T-cell (primary cell): ENCODE measurements around the gene RAET1L. TPM values are rescaled to one million over a fixed set of nuclear protein-coding genes. Genes with fewer than 3 reads are reported as not detected.
"Not testable (repeated sequence)": the region's sequence is repeated elsewhere in the genome, so short reads cannot be mapped to it uniquely, and the experiment has no call there.

ENCODE experiments used
- ATAC-seq, 4 experiments: fragments of 200-7000 bp in 3 of 4; fragments of 150-1000 bp in 1 of 4; cut with Tn5 transposase; replicated peaks in 1 of 4; 1 replicate in 3 of 4; 2 replicates in 1 of 4; pipeline ENCODE4 v1.10.0; 2021; ENCODE audit warnings: moderate library complexity in 3 of 4, mild to moderate bottlenecking in 2 of 4, moderate number of reproducible peaks in 1 of 4
- CTCF ChIA-PET, 2 donors: fragments of 300-600 bp; sonication (Branson Sonifier 250); formaldehyde crosslinking; loops; one replicate each; lab custom pipeline; 2022; ENCODE audit warnings: antibody characterized with exemption in 2 of 2; lab: Charles Lee
- POLR2A ChIA-PET, 2 donors: fragments of 300-600 bp; sonication (Branson Sonifier 250); formaldehyde crosslinking; loops; one replicate each; lab custom pipeline; 2022; ENCODE audit warnings: antibody characterized with exemption in 2 of 2; lab: Charles Lee
- DNase-seq, 35 experiments: peaks; one replicate each; pipeline versions ENCODE4 v3.0.0 to v3.0.0-alpha.2; 2013 to 2023
- H3K27ac ChIP-seq: one replicate; pipeline ENCODE4 v1.5.1; 2013; ENCODE audit warnings: low read length
- H3K27me3 ChIP-seq, 2 experiments: replicated peaks in 1 of 2; 1 replicate in 1 of 2; 2 replicates in 1 of 2; pipeline versions ENCODE4 v1.6.1 to v1.7.0; 2013; ENCODE audit warnings: low read length in 1 of 2, mixed read lengths in 1 of 2; ENCODE audit not compliant: control insufficient read depth in 2 of 2, insufficient read depth in 2 of 2; ENCODE audit errors: extremely low read depth in 1 of 2
- H3K36me3 ChIP-seq, 2 donors: 1 replicate in 1 of 2; 2 replicates in 1 of 2; pipeline versions ENCODE4 v1.6.1 to v1.7.0; 2013; ENCODE audit warnings: low read length in 1 of 2; ENCODE audit not compliant: control insufficient read depth in 2 of 2, insufficient read depth in 1 of 2; ENCODE audit errors: extremely low read depth in 1 of 2
- H3K4me1 ChIP-seq, 2 experiments: 1 replicate in 1 of 2; 2 replicates in 1 of 2; pipeline versions ENCODE4 v1.6.1 to v1.7.0; 2013; ENCODE audit warnings: low read length in 2 of 2, mixed read lengths in 1 of 2; ENCODE audit not compliant: insufficient read depth in 2 of 2, control insufficient read depth in 1 of 2; ENCODE audit errors: extremely low read depth in 1 of 2
- H3K4me3 ChIP-seq, 2 donors: 1 replicate in 1 of 2; 2 replicates in 1 of 2; pipeline versions ENCODE4 v1.5.1 to v1.7.0; 2013; ENCODE audit warnings: mild to moderate bottlenecking in 2 of 2, low read length in 1 of 2, moderate library complexity in 1 of 2; ENCODE audit not compliant: control insufficient read depth in 1 of 2; ENCODE audit errors: extremely low read depth in 1 of 2
- H3K9me3 ChIP-seq: 2 replicates; pipeline ENCODE4 v1.7.0; 2013
- H3K27ac Mint-ChIP-seq, 2 donors: one replicate each; pipeline ENCODE4 v1.8.0; 2020 to 2021; ENCODE audit warnings: mild to moderate bottlenecking in 2 of 2, mixed read lengths in 2 of 2
- H3K27me3 Mint-ChIP-seq, 2 donors: one replicate each; pipeline ENCODE4 v1.8.0; 2021 to 2022; ENCODE audit warnings: mixed read lengths in 2 of 2
- H3K36me3 Mint-ChIP-seq: one replicate; pipeline ENCODE4 v1.8.0; 2021; ENCODE audit warnings: mixed read lengths
- H3K4me1 Mint-ChIP-seq, 3 donors: one replicate each; pipeline ENCODE4 v1.8.0; 2020 to 2022; ENCODE audit warnings: mixed read lengths in 3 of 3, mild to moderate bottlenecking in 1 of 3
- H3K4me3 Mint-ChIP-seq, 3 donors: one replicate each; pipeline ENCODE4 v1.8.0; 2020 to 2022; ENCODE audit warnings: mild to moderate bottlenecking in 3 of 3, mixed read lengths in 3 of 3, moderate library complexity in 3 of 3
- H3K9me3 Mint-ChIP-seq, 3 donors: one replicate each; pipeline ENCODE4 v1.8.0; 2020 to 2022; ENCODE audit warnings: mixed read lengths in 3 of 3
- whole genome bisulfite sequencing: methylation state at CpG from one replicate; pipeline ENCODE4 v1.1.5; 2013; ENCODE audit warnings: missing lambda C conversion rate; ENCODE audit not compliant: insufficient coverage; 5-methylcytosine and 5-hydroxymethylcytosine counted together
- total RNA-seq, 35 experiments: library from RNA in 6 of 35; stranded (reverse) in 6 of 35; fragments of 120-200 nt in 1 of 35; gene quantifications; one replicate each; pipeline versions ENCODE4 v1.2.1 to v1.2.4 and lab custom pipeline; 2013 to 2026

Gene RAET1L
- total RNA-seq, 5 donors from 2014 or later (not counting 1 experiment from before 2014, with no cell fraction given), result not detected

DNA sequence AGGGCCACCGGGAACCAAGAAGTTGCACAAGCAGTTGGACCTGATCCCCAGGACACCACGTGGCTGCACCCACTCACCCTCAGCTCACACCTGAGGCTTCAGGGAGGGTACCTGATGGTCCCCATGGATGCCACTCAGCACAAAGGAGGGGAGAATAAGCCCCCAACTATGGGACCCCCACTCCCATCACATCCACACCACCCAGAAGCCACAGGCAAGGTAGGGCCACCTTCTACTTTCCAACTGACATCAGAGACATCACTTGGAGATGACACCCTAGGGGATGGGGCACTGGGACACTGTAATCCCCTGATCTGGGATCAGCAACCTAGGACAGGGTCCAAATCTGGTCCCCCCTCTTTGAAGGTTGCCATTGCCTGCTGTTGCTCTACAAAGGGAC is 1.3 kb downstream of the RAET1L start:
- Mint-ChIP-seq H3K27me3 (peaks cover 54 to 66% of the 10 kb centered on the region in 2 donors), H3K4me1 (peaks cover 9 to 13% (median 10%) of the 10 kb centered on the region in 3 donors)
- H3K9me3 Mint-ChIP-seq, H3K27ac ChIP-seq, H3K4me3 Mint-ChIP-seq, H3K4me3 ChIP-seq, DNase-seq, ATAC-seq, POLR2A ChIA-PET, H3K36me3 Mint-ChIP-seq, H3K9me3 ChIP-seq, H3K27ac Mint-ChIP-seq, H3K36me3 ChIP-seq: not testable (repeated sequence)
- H3K27me3 ChIP-seq, result peaks cover 10 to 52% of the 10 kb centered on the region in 2 experiments
- WGBS, result no CpG with 5 or more reads among the region's 2 CpGs
- H3K4me1 ChIP-seq, result peaks cover 0 to 12% of the 10 kb centered on the region in 2 experiments
- CTCF ChIA-PET, result interaction anchor here in 1 of 2 donors (0.6 kb wide), 1 partner anchor 394 kb away, joined by 3 read pairs; no protein-coding TSS in a partner anchor

GRCh38 chr6:150021870-150022269 is 3.5 kb downstream of the RAET1L start:
- H3K27ac Mint-ChIP-seq, H3K36me3 ChIP-seq, H3K36me3 Mint-ChIP-seq, H3K27ac ChIP-seq, ATAC-seq, H3K4me3 ChIP-seq, CTCF ChIA-PET, POLR2A ChIA-PET, H3K4me3 Mint-ChIP-seq, H3K9me3 ChIP-seq, H3K9me3 Mint-ChIP-seq, DNase-seq: not testable (repeated sequence)
- peaks cover 0 to 12% of the 10 kb centered on the region in 2 experiments for H3K4me1 ChIP-seq
- Mint-ChIP-seq H3K27me3 (peaks cover 55 to 64% of the 10 kb centered on the region in 2 donors), H3K4me1 (peaks cover 9 to 13% (median 10%) of the 10 kb centered on the region in 3 donors)
- WGBS, result no CpG with 5 or more reads among the region's 6 CpGs
- H3K27me3 ChIP-seq, result peaks cover 9 to 39% of the 10 kb centered on the region in 2 experiments

GRCh38 chr6:150018846-150019580 is 6.3 kb downstream of the RAET1L start:
- ATAC-seq, result no peak
- H3K4me3 Mint-ChIP-seq, result no peak overlapping the region
- Histone ChIP-seq H3K27me3 (peaks cover 8 to 33% of the 10 kb centered on the region in 2 experiments), H3K36me3 (no peaks in the 10 kb centered on the region), H3K4me3 (no peak overlapping the region), H3K27ac (no peak overlapping the region), H3K4me1 (peaks cover 0 to 12% of the 10 kb centered on the region in 2 experiments), H3K9me3 (no peaks in the 10 kb centered on the region)
- H3K4me1 Mint-ChIP-seq, result peaks cover 6 to 18% (median 15%) of the 10 kb centered on the region in 3 donors
- H3K9me3 Mint-ChIP-seq, result no peaks in the 10 kb centered on the region
- peaks cover 48 to 60% of the 10 kb centered on the region in 2 donors for H3K27me3 Mint-ChIP-seq
- POLR2A ChIA-PET, result interaction anchor here (0.5 kb wide), 2 partner anchors 87 to 427 kb away, joined by 6 to 8 read pairs; no protein-coding TSS in a partner anchor
- H3K36me3 Mint-ChIP-seq, result no peaks in the 10 kb centered on the region
- WGBS, result no CpG with 5 or more reads among the region's 6 CpGs
- DNase-seq, result no peak
- no peak overlapping the region for H3K27ac Mint-ChIP-seq
- CTCF ChIA-PET, result no interaction called here

DNA sequence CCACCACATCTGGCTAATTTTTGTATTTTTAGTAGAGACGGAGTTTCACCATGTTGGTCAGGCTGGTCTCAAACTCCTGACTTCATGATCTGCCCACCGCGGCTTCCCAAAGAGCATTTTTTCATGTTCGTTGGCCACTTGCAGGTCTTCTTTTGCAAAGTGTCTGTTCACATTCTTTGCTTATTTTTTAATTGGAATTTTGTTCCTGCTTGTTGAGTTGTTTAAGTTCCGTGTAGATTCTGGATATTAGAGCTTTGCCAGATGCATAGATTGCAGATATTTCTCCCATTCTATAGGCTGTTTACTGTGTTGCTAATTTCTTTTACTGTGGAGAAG is 8.2 kb downstream of the RAET1L start:
- POLR2A ChIA-PET, result interaction anchor here in 1 of 2 donors (0.5 kb wide), 1 partner anchor 318 kb away, joined by 3 read pairs; no protein-coding TSS in a partner anchor
- H3K9me3 ChIP-seq, H3K4me3 ChIP-seq, H3K36me3 ChIP-seq, H3K27ac ChIP-seq, H3K36me3 Mint-ChIP-seq, H3K4me3 Mint-ChIP-seq, H3K9me3 Mint-ChIP-seq, ATAC-seq, DNase-seq: not testable (repeated sequence)
- Mint-ChIP-seq H3K4me1 (peaks cover 9 to 24% (median 18%) of the 10 kb centered on the region in 3 donors), H3K27me3 (peaks cover 62 to 69% of the 10 kb centered on the region in 2 donors), H3K27ac (peak overlapping the region in 1 of 2 donors; percentile 40)
- Histone ChIP-seq H3K27me3 (peaks cover 16 to 40% of the 10 kb centered on the region in 2 experiments), H3K4me1 (peaks cover 0 to 12% of the 10 kb centered on the region in 2 experiments)
- WGBS, result 0% methylated on average over 2 of the region's 5 CpGs
- CTCF ChIA-PET, result interaction anchor here (0.7 to 1.8 kb wide), 8 partner anchors 12 to 299 kb away, joined by 3 to 16 read pairs (median 4); partner anchors contain the start of gene LATS1 (in 1 of the 2)

DNA sequence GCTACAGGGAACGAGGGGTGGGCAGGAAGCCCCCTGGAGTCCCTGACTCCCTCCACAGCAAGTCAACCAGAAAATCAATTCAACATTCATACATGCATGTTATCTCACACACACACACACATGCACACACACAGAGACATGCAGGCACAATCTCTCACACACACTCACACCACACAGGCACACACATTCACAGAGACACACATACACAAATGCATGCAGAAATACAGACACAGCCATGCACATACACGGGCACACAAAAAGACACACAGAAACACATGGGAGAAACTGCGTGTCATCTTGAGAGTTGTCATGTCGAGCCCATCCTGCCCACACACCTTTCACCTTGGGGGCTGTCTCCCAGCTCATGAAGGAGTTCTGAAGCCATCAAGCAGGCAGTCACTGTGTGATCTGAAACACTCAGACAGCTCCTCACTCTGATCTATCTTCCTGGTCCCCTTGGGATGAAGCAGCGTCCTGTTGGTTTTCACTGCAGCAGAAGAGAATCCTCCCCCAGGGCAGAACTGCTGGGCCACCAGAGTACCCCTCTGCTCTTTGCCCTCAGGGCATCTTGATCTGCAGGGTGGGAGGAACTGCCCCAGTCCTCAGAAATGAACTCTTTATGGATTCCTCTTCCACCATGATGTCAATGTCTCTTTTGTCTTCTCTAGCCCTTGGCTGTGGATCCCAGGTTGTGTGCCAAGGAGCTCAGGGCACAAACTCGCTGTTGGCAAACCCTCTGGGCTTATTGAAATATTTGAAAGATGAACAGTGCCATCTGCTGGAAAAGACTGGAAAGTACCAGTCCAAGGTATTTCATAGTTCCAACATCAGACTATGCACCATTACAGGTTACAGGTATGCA is 8.8 kb downstream of the RAET1L start:
- H3K9me3 Mint-ChIP-seq, result no peaks in the 10 kb centered on the region
- peaks cover 9 to 24% (median 18%) of the 10 kb centered on the region in 3 donors for H3K4me1 Mint-ChIP-seq
- H3K27ac Mint-ChIP-seq, result peak overlapping the region in 1 of 2 donors; percentile 40
- DNase-seq, result peak in 30 of 35 experiments; percentile 15 to 84 (median 36)
- no peak overlapping the region for H3K4me3 Mint-ChIP-seq
- H3K36me3 Mint-ChIP-seq, result no peaks in the 10 kb centered on the region
- Histone ChIP-seq H3K27me3 (peaks cover 16 to 41% of the 10 kb centered on the region in 2 experiments), H3K9me3 (no peaks in the 10 kb centered on the region), H3K36me3 (no peaks in the 10 kb centered on the region), H3K27ac (no peak overlapping the region), H3K4me3 (no peak overlapping the region), H3K4me1 (peaks cover 0 to 12% of the 10 kb centered on the region in 2 experiments)
- 27% methylated on average over 5 of the region's 6 CpGs for WGBS
- H3K27me3 Mint-ChIP-seq, result peaks cover 64 to 72% of the 10 kb centered on the region in 2 donors
- POLR2A ChIA-PET, result interaction anchor here (0.5 to 0.9 kb wide), 2 partner anchors 81 to 317 kb away, joined by 3 to 7 read pairs; no protein-coding TSS in a partner anchor
- CTCF ChIA-PET, result interaction anchor here (0.6 to 1.8 kb wide), 13 partner anchors 9 to 298 kb away, joined by 3 to 16 read pairs (median 3); partner anchors contain the start of gene LATS1 (in 1 of the 2)
- ATAC-seq, result peak; percentile 78 to 85 (median 83)
